Type B pancreatic cell (in vitro differentiated cells): Measurements from ENCODE around the gene CLCN6. TPM values are rescaled to one million over a fixed set of nuclear protein-coding genes. Genes with fewer than 3 reads are reported as not detected.

ENCODE experiments used
- DNase-seq: peaks from one replicate; pipeline ENCODE4 v3.0.0; 2021; ENCODE audit warnings: mixed read lengths; ENCODE audit not compliant: unreplicated experiment; ENCODE audit errors: extremely low spot score
- H3K27ac Mint-ChIP-seq: 2 replicates; pipeline ENCODE4 v1.8.0; 2021; ENCODE audit warnings: mild to moderate bottlenecking, mixed read lengths
- H3K27me3 Mint-ChIP-seq: 2 replicates; pipeline ENCODE4 v1.8.0; 2021; ENCODE audit warnings: mixed read lengths
- H3K36me3 Mint-ChIP-seq: 2 replicates; pipeline ENCODE4 v1.8.0; 2021; ENCODE audit warnings: mixed read lengths
- H3K4me1 Mint-ChIP-seq: one replicate; pipeline ENCODE4 v1.8.0; 2021; ENCODE audit warnings: mixed read lengths; ENCODE audit not compliant: unreplicated experiment
- H3K4me3 Mint-ChIP-seq: 2 replicates; pipeline ENCODE4 v1.8.0; 2021; ENCODE audit warnings: mild to moderate bottlenecking, mixed read lengths
- H3K9me3 Mint-ChIP-seq: 2 replicates; pipeline ENCODE4 v1.8.0; 2021; ENCODE audit warnings: mixed read lengths
- CTCF ChIP-seq: fragments of 200-600 bp; sonication (generic); conservative IDR thresholded peaks from 2 replicates; pipeline ENCODE4 v1.5.0; 2021; ENCODE audit warnings: antibody characterized with exemption, mild to moderate bottlenecking
- total RNA-seq: library from RNA; stranded (reverse); gene quantifications from 2 replicates; pipeline ENCODE4 v1.2.1, GENCODE V29; 2021; ENCODE audit warnings: low replicate concordance

Gene CLCN6
- total RNA-seq, 1 donor from 2014 or later, result 31.1 TPM

GRCh38 chr1:11873395-11874257 lies 67.6 kb downstream of the CLCN6 start:
- Mint-ChIP-seq H3K36me3 (no peaks in the 10 kb centered on the region), H3K4me3 (no peak overlapping the region), H3K9me3 (no peaks in the 10 kb centered on the region), H3K27ac (no peak overlapping the region), H3K27me3 (peaks cover 17% of the 10 kb centered on the region), H3K4me1 (no peaks in the 10 kb centered on the region)
- no peak for TF ChIP-seq CTCF
- no peak for DNase-seq

- peaks cover 17% of the 10 kb centered on the region for H3K27me3 Mint-ChIP-seq
- H3K9me3 Mint-ChIP-seq, result no peaks in the 10 kb centered on the region
- no peaks in the 10 kb centered on the region for H3K4me1 Mint-ChIP-seq
- no peaks in the 10 kb centered on the region for H3K36me3 Mint-ChIP-seq
- no peak overlapping the region for H3K4me3 Mint-ChIP-seq
- DNase-seq, result no peak
- no peak for TF ChIP-seq CTCF
- H3K27ac Mint-ChIP-seq, result no peak overlapping the region
Observed at GRCh38 chr1:11874258-11874562, 68.2 kb downstream of the CLCN6 start.

- Mint-ChIP-seq H3K27me3 (peaks cover 15% of the 10 kb centered on the region), H3K36me3 (no peaks in the 10 kb centered on the region), H3K9me3 (no peaks in the 10 kb centered on the region), H3K4me1 (no peaks in the 10 kb centered on the region), H3K4me3 (no peak overlapping the region), H3K27ac (no peak overlapping the region)
- TF ChIP-seq CTCF, result no peak
- no peak for DNase-seq
Observed at GRCh38 chr1:11874624-11875023, 68.6 kb downstream of the CLCN6 start.

- no peaks in the 10 kb centered on the region for H3K36me3 Mint-ChIP-seq
- H3K4me3 Mint-ChIP-seq, result no peak overlapping the region
- no peak overlapping the region for H3K27ac Mint-ChIP-seq
- H3K27me3 Mint-ChIP-seq, result peaks cover 15% of the 10 kb centered on the region
- no peak for DNase-seq
- no peaks in the 10 kb centered on the region for H3K4me1 Mint-ChIP-seq
- H3K9me3 Mint-ChIP-seq, result no peaks in the 10 kb centered on the region
- no peak for TF ChIP-seq CTCF
Observed at GRCh38 chr1:11875094-11875493, 69.1 kb downstream of the CLCN6 start.

GRCh38 chr1:11877074-11877473 lies 71.1 kb downstream of the CLCN6 start:
- DNase-seq, result no peak
- Mint-ChIP-seq H3K4me1 (peaks cover 8% of the 10 kb centered on the region), H3K36me3 (no peaks in the 10 kb centered on the region), H3K4me3 (no peak overlapping the region), H3K27me3 (peaks cover 6% of the 10 kb centered on the region), H3K27ac (no peak overlapping the region), H3K9me3 (no peaks in the 10 kb centered on the region)
- TF ChIP-seq CTCF, result no peak
